Fibroblast of pulmonary artery (primary cell): ENCODE data around the gene WSB2.

ENCODE experiments used
- DNase-seq: peaks from one replicate; pipeline ENCODE4 v3.0.0-alpha.2; 2010; ENCODE audit warnings: low read depth
- H3K4me3 ChIP-seq: replicated peaks from 2 replicates; pipeline ENCODE4 v1.5.1; 2011; ENCODE audit warnings: low read depth, mild to moderate bottlenecking, control low read depth, low read length, moderate library complexity
- CTCF ChIP-seq: IDR thresholded peaks from 2 replicates; pipeline ENCODE4 v1.5.1; 2011; ENCODE audit warnings: mild to moderate bottlenecking, control low read depth, low read length, inconsistent platforms; ENCODE audit errors: missing control alignments

Gene WSB2

GRCh38 chr12:118046430-118046829, 14.5 kb downstream of the WSB2 start:
- no peak overlapping the region for H3K4me3 ChIP-seq
- TF ChIP-seq CTCF: no peak
- DNase-seq: no peak

- no peak for TF ChIP-seq CTCF
These were observed 16.4 kb downstream of the WSB2 start for GRCh38 chr12:118044577-118044976.

GRCh38 chr12:118044075-118044474, 16.9 kb downstream of the WSB2 start:
- DNase-seq: no peak
- no peak for TF ChIP-seq CTCF
- H3K4me3 ChIP-seq: no peak overlapping the region

More at GRCh38 chr12:118044577-118044976, 16.4 kb downstream of the WSB2 start:
- no peak overlapping the region for H3K4me3 ChIP-seq
- no peak for DNase-seq

- no peak overlapping the region for H3K4me3 ChIP-seq
- TF ChIP-seq CTCF: no peak
- no peak for DNase-seq
These were observed 18.9 kb downstream of the WSB2 start for GRCh38 chr12:118042091-118042490.

GRCh38 chr12:118038137-118038536, 22.8 kb downstream of the WSB2 start:
- no peak for TF ChIP-seq CTCF
- no peak for DNase-seq

GRCh38 chr12:118036672-118037411, 24.1 kb downstream of the WSB2 start:
- DNase-seq: no peak
- TF ChIP-seq CTCF: no peak
- H3K4me3 ChIP-seq: no peak overlapping the region

More at GRCh38 chr12:118038137-118038536, 22.8 kb downstream of the WSB2 start:
- no peak overlapping the region for H3K4me3 ChIP-seq
